ENCODE data around the gene SYT15. TPM values are rescaled to one million over a fixed set of nuclear protein-coding genes. Genes with fewer than 3 reads are reported as not detected.
A peak's percentile ranks its signal among the peaks of the same experiment; 100 is the strongest.
"Not testable (repeated sequence)": the region's sequence is repeated elsewhere in the genome, so short reads cannot be mapped to it uniquely, and the experiment has no call there.

Gene SYT15
- total RNA-seq, 1 experiment from 2014 or later, result 0.59 TPM

- H3K4me1 Mint-ChIP-seq; H3K27ac ChIP-seq (ENCODE audit: insufficient read length, low read depth, low read length); H4K5ac ChIP-seq (ENCODE audit: insufficient read length, low read depth, low read length); H3K18ac ChIP-seq (ENCODE audit: insufficient read length, low read depth, low read length); H4K91ac ChIP-seq (ENCODE audit: insufficient read length, low read depth, low read length); H3K14ac ChIP-seq (ENCODE audit: insufficient read depth, low read length); H2BK20ac ChIP-seq (ENCODE audit: low read depth, low read length, poor library complexity, severe bottlenecking); H3K4ac ChIP-seq (ENCODE audit: low read depth, low read length); H3K27me3 Mint-ChIP-seq (ENCODE audit: low read depth); H4K8ac ChIP-seq (replicated peaks; ENCODE audit: insufficient read length, low read depth, low read length); H3K23ac ChIP-seq (ENCODE audit: insufficient read length, low read depth, low read length); H2BK12ac ChIP-seq (ENCODE audit: insufficient read length, low read depth, low read length); H2BK5ac ChIP-seq (ENCODE audit: insufficient read length, low read length); H3K9ac ChIP-seq (ENCODE audit: extremely low read depth, insufficient read length, low read length); H3K56ac ChIP-seq (ENCODE audit: insufficient read length, low read depth, low read length); H2BK120ac ChIP-seq (ENCODE audit: low read depth, low read length, poor library complexity, severe bottlenecking); H2AK5ac ChIP-seq (ENCODE audit: insufficient read length, low read length); H4K20me1 ChIP-seq (ENCODE audit: control insufficient read depth, insufficient read depth, insufficient read length); H3K9me3 Mint-ChIP-seq; H3K4me2 ChIP-seq (ENCODE audit: insufficient read depth, insufficient read length, low read length); H3K27ac Mint-ChIP-seq; H2BK15ac ChIP-seq (ENCODE audit: low read depth, low read length); H2AFZ ChIP-seq (ENCODE audit: low read length); H3T11ph ChIP-seq (ENCODE audit: low read length); H3K79me1 ChIP-seq (ENCODE audit: insufficient read depth, low read depth, low read length, poor library complexity, severe bottlenecking); H3K79me2 ChIP-seq (ENCODE audit: insufficient read depth, low read length); H3K23me2 ChIP-seq (ENCODE audit: insufficient read length, low read depth, low read length, poor library complexity, severe bottlenecking); H3K36me3 Mint-ChIP-seq (ENCODE audit: insufficient read depth in 1 of 3, low read depth in 3 of 3); H3K4me1 ChIP-seq (ENCODE audit: insufficient read depth, low read length); H3K27me3 ChIP-seq (ENCODE audit: insufficient read depth, low read length); H3K9me3 ChIP-seq (ENCODE audit: control insufficient read depth, low read depth, low read length): not testable (repeated sequence)
- WGBS (ENCODE audit: extremely low coverage, insufficient read length, low lambda C conversion rate), result no CpG with 5 or more reads among the region's 44 CpGs
- TF ChIP-seq CTCF (conservative IDR thresholded peaks at IDR 0.05), result peak; percentile 28; the same call in 2 of the 3 replicates
- DNase-seq, result peak; percentile 19
- H3K4me3 Mint-ChIP-seq, result peak overlapping the region; percentile 55 to 72; a peak in 4 of 5 replicates
Observed at GRCh38 chr10:46597616-46598246, 18.8 kb downstream of the SYT15 start.

- not testable (repeated sequence) for H3K18ac ChIP-seq (ENCODE audit: insufficient read length, low read depth, low read length)
Observed at GRCh38 chr10:46600516-46600915, 21.6 kb downstream of the SYT15 start.

More at GRCh38 chr10:46600516-46600915, 21.6 kb downstream of the SYT15 start:
- not testable (repeated sequence) for H3K79me2 ChIP-seq (ENCODE audit: insufficient read depth, low read length); H3K27ac ChIP-seq (ENCODE audit: insufficient read length, low read depth, low read length); H3K9me3 ChIP-seq (ENCODE audit: control insufficient read depth, low read depth, low read length); H4K91ac ChIP-seq (ENCODE audit: insufficient read length, low read depth, low read length); H3K36me3 Mint-ChIP-seq (ENCODE audit: insufficient read depth in 1 of 3, low read depth in 3 of 3); H3K4me1 Mint-ChIP-seq; H2AFZ ChIP-seq (ENCODE audit: low read length); H3K14ac ChIP-seq (ENCODE audit: insufficient read depth, low read length); H3K9me3 Mint-ChIP-seq; H2BK120ac ChIP-seq (ENCODE audit: low read depth, low read length, poor library complexity, severe bottlenecking); H3K4me1 ChIP-seq (ENCODE audit: insufficient read depth, low read length); H4K8ac ChIP-seq (replicated peaks; ENCODE audit: insufficient read length, low read depth, low read length); H3K23ac ChIP-seq (ENCODE audit: insufficient read length, low read depth, low read length); DNase-seq; H3K9ac ChIP-seq (ENCODE audit: extremely low read depth, insufficient read length, low read length); H3K4me2 ChIP-seq (ENCODE audit: insufficient read depth, insufficient read length, low read length); H4K5ac ChIP-seq (ENCODE audit: insufficient read length, low read depth, low read length); H3K27me3 ChIP-seq (ENCODE audit: insufficient read depth, low read length); H3K27ac Mint-ChIP-seq; H4K20me1 ChIP-seq (ENCODE audit: control insufficient read depth, insufficient read depth, insufficient read length); H2BK12ac ChIP-seq (ENCODE audit: insufficient read length, low read depth, low read length); H3K4me3 Mint-ChIP-seq; H2BK15ac ChIP-seq (ENCODE audit: low read depth, low read length); H3T11ph ChIP-seq (ENCODE audit: low read length); H2BK20ac ChIP-seq (ENCODE audit: low read depth, low read length, poor library complexity, severe bottlenecking); H3K23me2 ChIP-seq (ENCODE audit: insufficient read length, low read depth, low read length, poor library complexity, severe bottlenecking); H3K79me1 ChIP-seq (ENCODE audit: insufficient read depth, low read depth, low read length, poor library complexity, severe bottlenecking); H3K56ac ChIP-seq (ENCODE audit: insufficient read length, low read depth, low read length); H2BK5ac ChIP-seq (ENCODE audit: insufficient read length, low read length); H3K27me3 Mint-ChIP-seq (ENCODE audit: low read depth); H3K4ac ChIP-seq (ENCODE audit: low read depth, low read length); H2AK5ac ChIP-seq (ENCODE audit: insufficient read length, low read length)
- WGBS (ENCODE audit: extremely low coverage, insufficient read length, low lambda C conversion rate), result no CpG with 5 or more reads among the region's 1 CpG
